Stromal cell of bone marrow (primary cell): ENCODE data around the gene MCM3.
A peak's percentile ranks its signal among the peaks of the same experiment; 100 is the strongest.

ENCODE experiments used
- DNase-seq: peaks from one replicate; pipeline ENCODE4 v3.0.0-alpha.2; 2012; ENCODE audit warnings: low read depth

The MCM3 gene

GRCh38 chr6:52249078-52249477 lies 35.5 kb downstream of the MCM3 start:
- no peak for DNase-seq

- DNase-seq, result no peak
Measured at GRCh38 chr6:52245425-52245824, 39.1 kb downstream of the MCM3 start.

GRCh38 chr6:52244400-52244799 lies 40.1 kb downstream of the MCM3 start, which contains the start of gene IL17F:
TSS of gene IL17F (minus strand) at chr6:52244500. CDS start at chr6:52244429, 71 bp downstream.
- DNase-seq, result no peak

GRCh38 chr6:52243282-52243893 lies 41.2 kb downstream of the MCM3 start:
- DNase-seq, result no peak

GRCh38 chr6:52241819-52242218 lies 42.7 kb downstream of the MCM3 start:
- DNase-seq, result no peak

- DNase-seq, result peak; percentile 66
Measured at GRCh38 chr6:52233975-52234823, 50.3 kb downstream of the MCM3 start.

- no peak for DNase-seq
Measured at GRCh38 chr6:52233005-52233404, 51.5 kb downstream of the MCM3 start.

GRCh38 chr6:52231406-52232127 lies 53.0 kb downstream of the MCM3 start:
- no peak for DNase-seq

- no peak for DNase-seq
Measured at GRCh38 chr6:52230685-52231084, 53.9 kb downstream of the MCM3 start.

GRCh38 chr6:52227495-52227894 lies 57.0 kb downstream of the MCM3 start:
- DNase-seq, result no peak

- no peak for DNase-seq
Measured at GRCh38 chr6:52221302-52221701, 63.2 kb downstream of the MCM3 start.

- no peak for DNase-seq
Measured at GRCh38 chr6:52217761-52218160, 66.8 kb downstream of the MCM3 start.

- no peak for DNase-seq
Measured at GRCh38 chr6:52216932-52217575, 67.5 kb downstream of the MCM3 start.

GRCh38 chr6:52215787-52216186 lies 68.8 kb downstream of the MCM3 start:
- DNase-seq, result no peak
